Upper lobe of right lung (tissue), 1 donor: ENCODE results near the gene SCTR. TPM values are rescaled to one million over a fixed set of nuclear protein-coding genes. Genes with fewer than 3 reads are reported as not detected.

ENCODE experiments used
- ATAC-seq: fragments of 200-7000 bp; cut with Tn5 transposase; one replicate; pipeline ENCODE4 v1.9.1; 2020; ENCODE audit warnings: mild to moderate bottlenecking, moderate library complexity
- DNase-seq: peaks from one replicate; pipeline ENCODE4 v3.0.0-alpha.2; 2020
- H3K27ac ChIP-seq: fragments of 200-600 bp; one replicate; pipeline ENCODE4 v1.8.0; 2022
- H3K27me3 ChIP-seq: fragments of 200-600 bp; one replicate; pipeline ENCODE4 v1.8.0; 2022; ENCODE audit warnings: mild to moderate bottlenecking
- H3K36me3 ChIP-seq: fragments of 200-600 bp; one replicate; pipeline ENCODE4 v1.8.0; 2022
- H3K4me1 ChIP-seq: fragments of 200-600 bp; one replicate; pipeline ENCODE4 v1.8.0; 2022
- H3K4me3 ChIP-seq: fragments of 200-600 bp; one replicate; pipeline ENCODE4 v1.8.0; 2022; ENCODE audit warnings: mild to moderate bottlenecking
- H3K9me3 ChIP-seq: fragments of 200-600 bp; one replicate; pipeline ENCODE4 v1.8.0; 2022
- CTCF ChIP-seq: fragments of 200-600 bp; IDR thresholded peaks from one replicate; pipeline ENCODE4 v1.8.0; 2022; ENCODE audit warnings: antibody characterized with exemption
- intact Hi-C: fragments of 100-400 bp; cut with DNase I; formaldehyde crosslinking; loops from one replicate; pipeline ENCODE4 v1.11.0; 2022
- total RNA-seq: library from RNA; stranded (reverse); fragmentation: NEBNext Ultra II Directional; extraction: Animal tissue kit (Norgen Biotek cat#: 25700); gene quantifications from one replicate; pipeline ENCODE4 v1.2.1, GENCODE V29; 2021
- donor health status: DM: no; HTN: yes; CAD: no; lungs with severe emphysema.

Gene SCTR
- total RNA-seq, 1 donor from 2014 or later: 21.0 TPM

GRCh38 chr2:119523383-119523951 lies 816 bp downstream of the SCTR start:
- H3K36me3 ChIP-seq: no peaks in the 10 kb centered on the region
- H3K9me3 ChIP-seq: no peaks in the 10 kb centered on the region
- no peak for ATAC-seq
- H3K27ac ChIP-seq: peak overlapping the region; percentile 60
- no peak for TF ChIP-seq CTCF
- H3K4me3 ChIP-seq: peak overlapping the region; percentile 45
- no peak for DNase-seq
- intact Hi-C loops: no loop called here
- H3K4me1 ChIP-seq: no peaks in the 10 kb centered on the region
- peaks cover 33% of the 10 kb centered on the region for H3K27me3 ChIP-seq

DNA sequence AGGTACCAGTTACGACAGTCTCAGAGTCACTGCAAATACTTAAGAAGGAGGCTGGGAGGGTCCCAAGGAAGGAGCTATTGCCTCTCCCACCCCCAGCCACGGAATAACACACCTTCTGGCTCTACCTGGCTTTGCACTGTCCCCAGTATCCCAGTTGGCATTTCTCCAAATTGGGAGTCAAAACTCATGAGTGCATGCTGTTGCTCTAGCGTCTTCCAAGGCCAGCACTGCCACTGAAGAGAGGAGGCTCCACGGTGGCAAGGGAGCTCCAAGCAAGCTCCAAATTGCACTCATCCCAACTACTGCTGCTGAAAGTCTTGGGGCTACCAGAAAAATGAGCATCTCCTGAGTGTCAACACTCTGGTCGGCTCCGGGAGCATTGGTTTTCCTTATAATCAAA lies 1.6 kb downstream of the SCTR start:
- DNase-seq (no peak), ATAC-seq (peak; percentile 4)
- H3K27ac ChIP-seq: no peak overlapping the region
- peak overlapping the region; percentile 45 for H3K4me3 ChIP-seq
- no peaks in the 10 kb centered on the region for H3K36me3 ChIP-seq
- no peaks in the 10 kb centered on the region for H3K9me3 ChIP-seq
- H3K27me3 ChIP-seq: peaks cover 33% of the 10 kb centered on the region
- intact Hi-C loops: no loop called here
- TF ChIP-seq CTCF: no peak
- no peaks in the 10 kb centered on the region for H3K4me1 ChIP-seq

- DNase-seq (no peak), ATAC-seq (no peak)
- H3K4me1 ChIP-seq: no peaks in the 10 kb centered on the region
- no peak overlapping the region for H3K27ac ChIP-seq
- TF ChIP-seq CTCF: no peak
- no peak overlapping the region for H3K4me3 ChIP-seq
- no peaks in the 10 kb centered on the region for H3K36me3 ChIP-seq
- no peaks in the 10 kb centered on the region for H3K9me3 ChIP-seq
- H3K27me3 ChIP-seq: peaks cover 33% of the 10 kb centered on the region
- intact Hi-C loops: no loop called here
Observed at GRCh38 chr2:119521433-119522050, 2.7 kb downstream of the SCTR start.

- no peak for DNase-seq
- Histone ChIP-seq H3K27ac (no peak overlapping the region), H3K4me1 (no peaks in the 10 kb centered on the region), H3K4me3 (no peak overlapping the region), H3K36me3 (no peaks in the 10 kb centered on the region), H3K9me3 (no peaks in the 10 kb centered on the region), H3K27me3 (peaks cover 33% of the 10 kb centered on the region)
- no peak for TF ChIP-seq CTCF
- intact Hi-C loops: no loop called here
- ATAC-seq: no peak
Observed at GRCh38 chr2:119520696-119521432, 3.4 kb downstream of the SCTR start.

DNA sequence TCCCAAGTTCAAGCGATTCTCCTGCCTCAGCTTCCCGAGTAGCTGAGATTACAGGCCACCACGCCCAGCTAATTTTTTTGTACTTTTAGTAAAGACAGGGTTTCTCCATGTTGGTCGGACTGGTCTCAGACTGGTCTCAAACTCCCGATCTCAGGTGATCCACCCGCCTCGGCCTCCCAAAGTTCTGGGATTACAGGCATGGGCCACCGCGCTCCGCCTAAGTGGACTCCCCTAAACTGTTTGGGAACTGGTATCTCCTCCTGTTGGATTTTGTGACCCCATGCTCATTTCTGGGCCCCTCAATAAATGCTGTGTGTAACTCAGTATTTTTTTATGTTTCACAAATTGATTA lies 5.2 kb downstream of the SCTR start:
- TF ChIP-seq CTCF: no peak
- intact Hi-C loops: no loop called here
- no peak for ATAC-seq
- Histone ChIP-seq H3K4me3 (no peak overlapping the region), H3K4me1 (no peaks in the 10 kb centered on the region), H3K27me3 (peaks cover 21% of the 10 kb centered on the region), H3K9me3 (no peaks in the 10 kb centered on the region), H3K27ac (no peak overlapping the region), H3K36me3 (peaks cover 3% of the 10 kb centered on the region)
- DNase-seq: no peak
